ENCODE measurements around the gene ABCA3. TPM values are rescaled to one million over a fixed set of nuclear protein-coding genes. Genes with fewer than 3 reads are reported as not detected.

Gene ABCA3
- total and polyA plus RNA-seq, 8 donors = 6.8 to 334 (median 12.9) TPM

DNA sequence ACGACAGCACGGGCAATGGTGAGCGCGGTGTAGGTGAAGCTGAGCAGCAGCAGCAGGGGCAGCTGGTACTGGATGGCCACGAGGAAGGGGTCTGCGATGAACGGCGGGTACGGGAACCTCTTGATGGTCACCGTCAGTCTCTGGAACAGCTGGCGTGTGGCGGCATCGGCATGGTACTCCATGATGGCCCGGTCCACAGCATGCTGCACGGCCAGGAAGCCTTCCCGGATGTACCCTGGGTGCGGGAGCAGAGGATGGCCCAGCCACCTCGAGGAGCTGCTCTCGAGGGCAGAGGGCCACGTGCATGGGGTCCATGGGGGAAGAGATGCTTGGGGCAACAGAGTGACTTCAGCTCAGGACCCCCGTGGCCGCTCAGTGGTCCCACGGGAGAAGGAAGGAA, 20.9 kb downstream of the ABCA3 start:
- intact Hi-C loops (cut with DNase I) = no loop called here
- no peak for ATAC-seq

DNA sequence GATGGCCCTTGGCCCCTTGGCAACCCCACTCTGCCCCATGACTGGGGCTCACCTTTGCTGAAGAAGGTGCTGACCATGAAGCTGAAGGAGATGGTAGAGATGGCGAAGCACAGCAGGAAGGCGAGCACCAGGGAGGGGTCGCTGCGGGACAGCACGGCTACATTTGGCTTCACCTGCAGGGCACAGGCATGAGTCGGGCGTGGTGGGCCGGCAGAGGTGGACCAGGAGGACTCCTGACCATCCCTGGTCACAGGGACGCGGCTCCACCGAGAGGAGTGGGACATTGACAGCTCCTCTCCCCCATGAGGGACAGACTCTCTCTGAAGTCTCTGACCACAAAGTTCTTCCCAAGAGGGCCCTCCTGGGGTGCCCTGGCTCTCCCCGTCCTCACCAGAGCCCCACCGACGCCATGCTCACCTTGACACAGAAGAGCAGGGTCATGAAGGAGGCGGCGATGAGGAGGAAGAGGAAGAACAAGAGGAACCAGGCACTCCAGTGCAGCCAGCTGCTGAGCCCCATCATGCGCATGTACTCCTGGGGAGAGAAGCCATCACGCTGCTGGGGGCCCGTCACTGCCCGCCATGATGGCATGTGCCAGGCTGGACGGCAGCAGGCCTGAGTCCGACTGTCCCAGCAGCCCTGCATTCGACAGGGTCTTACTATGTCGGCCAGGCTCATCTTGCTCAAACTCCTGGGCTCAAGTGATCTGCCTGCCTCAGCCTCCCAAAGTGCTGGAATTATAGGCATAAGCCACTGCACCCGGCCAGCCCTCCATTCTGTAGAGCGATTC, 23.1 kb downstream of the ABCA3 start:
- H3K27me3 ChIP-seq = no peaks in the 10 kb centered on the region
- DNase-seq (no peak), ATAC-seq (no peak)
- H3K9me3 ChIP-seq = no peaks in the 10 kb centered on the region
- no peak overlapping the region for H3K4me3 ChIP-seq
- no peak overlapping the region for H3K27ac ChIP-seq
- TF ChIP-seq, protein P1, sequence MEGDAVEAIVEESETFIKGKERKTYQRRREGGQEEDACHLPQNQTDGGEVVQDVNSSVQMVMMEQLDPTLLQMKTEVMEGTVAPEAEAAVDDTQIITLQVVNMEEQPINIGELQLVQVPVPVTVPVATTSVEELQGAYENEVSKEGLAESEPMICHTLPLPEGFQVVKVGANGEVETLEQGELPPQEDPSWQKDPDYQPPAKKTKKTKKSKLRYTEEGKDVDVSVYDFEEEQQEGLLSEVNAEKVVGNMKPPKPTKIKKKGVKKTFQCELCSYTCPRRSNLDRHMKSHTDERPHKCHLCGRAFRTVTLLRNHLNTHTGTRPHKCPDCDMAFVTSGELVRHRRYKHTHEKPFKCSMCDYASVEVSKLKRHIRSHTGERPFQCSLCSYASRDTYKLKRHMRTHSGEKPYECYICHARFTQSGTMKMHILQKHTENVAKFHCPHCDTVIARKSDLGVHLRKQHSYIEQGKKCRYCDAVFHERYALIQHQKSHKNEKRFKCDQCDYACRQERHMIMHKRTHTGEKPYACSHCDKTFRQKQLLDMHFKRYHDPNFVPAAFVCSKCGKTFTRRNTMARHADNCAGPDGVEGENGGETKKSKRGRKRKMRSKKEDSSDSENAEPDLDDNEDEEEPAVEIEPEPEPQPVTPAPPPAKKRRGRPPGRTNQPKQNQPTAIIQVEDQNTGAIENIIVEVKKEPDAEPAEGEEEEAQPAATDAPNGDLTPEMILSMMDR (IDR thresholded peaks at IDR 0.05) = no peak
- H3K36me3 ChIP-seq = peaks cover 0 to 52% of the 10 kb centered on the region in 2 donors
- intact Hi-C loops (cut with DNase I) = no loop called here
- no peaks in the 10 kb centered on the region for H3K4me1 ChIP-seq

More for the DNA sequence above, 20.9 kb downstream of the ABCA3 start:
- Histone ChIP-seq H3K9me3 (no peaks in the 10 kb centered on the region), H3K27ac (no peak overlapping the region), H3K4me3 (no peak overlapping the region), H3K36me3 (peaks cover 0 to 56% of the 10 kb centered on the region in 2 donors), H3K4me1 (no peaks in the 10 kb centered on the region), H3K27me3 (no peaks in the 10 kb centered on the region)
- TF ChIP-seq, protein P1 (IDR thresholded peaks at IDR 0.05) = no peak
- no peak for DNase-seq

DNA sequence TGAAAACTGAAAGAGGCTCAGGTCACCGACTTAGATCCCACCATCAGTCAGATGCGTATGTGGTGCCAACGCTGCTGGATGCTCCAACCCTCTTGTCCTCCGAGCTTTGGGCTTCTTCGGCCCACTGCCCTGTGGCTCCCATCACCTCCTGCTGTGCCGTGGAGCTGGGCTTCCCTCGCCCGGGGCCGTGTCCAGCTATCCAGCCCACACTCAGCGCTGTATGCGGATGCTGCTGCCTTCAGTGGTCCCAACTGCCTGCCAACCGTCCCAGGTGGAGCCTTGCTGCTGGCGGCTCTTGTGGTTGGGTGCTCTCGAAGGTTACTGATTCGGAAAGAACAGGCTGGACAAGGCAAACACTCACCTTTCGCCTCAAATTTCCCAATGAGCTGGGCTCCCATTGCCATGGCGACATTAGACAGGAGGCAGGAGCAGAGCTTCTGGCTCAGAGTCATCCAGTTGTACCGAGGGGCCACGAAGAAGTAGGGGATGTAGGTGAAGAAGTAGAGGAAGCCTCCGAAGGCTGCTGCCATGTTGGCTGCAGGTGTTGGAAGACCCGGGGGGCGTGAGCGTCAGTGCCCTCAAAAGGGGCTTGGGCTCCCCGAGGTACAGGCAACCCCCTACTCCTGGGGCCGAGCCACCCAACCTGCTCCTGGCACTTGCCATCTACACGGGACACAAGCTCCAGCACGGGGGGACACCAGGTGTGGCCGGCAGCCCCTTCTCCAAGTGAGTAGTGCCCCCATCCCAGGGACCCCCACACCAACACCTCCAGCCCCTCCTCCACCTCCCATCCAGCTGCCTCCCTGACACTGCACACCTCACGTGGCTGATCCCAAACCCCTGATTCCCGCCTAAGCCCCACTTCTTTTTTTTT, 32.2 kb downstream of the ABCA3 start:
- TF ChIP-seq, protein P1 (IDR thresholded peaks at IDR 0.05) = no peak
- intact Hi-C loops (cut with DNase I) = no loop called here

DNA sequence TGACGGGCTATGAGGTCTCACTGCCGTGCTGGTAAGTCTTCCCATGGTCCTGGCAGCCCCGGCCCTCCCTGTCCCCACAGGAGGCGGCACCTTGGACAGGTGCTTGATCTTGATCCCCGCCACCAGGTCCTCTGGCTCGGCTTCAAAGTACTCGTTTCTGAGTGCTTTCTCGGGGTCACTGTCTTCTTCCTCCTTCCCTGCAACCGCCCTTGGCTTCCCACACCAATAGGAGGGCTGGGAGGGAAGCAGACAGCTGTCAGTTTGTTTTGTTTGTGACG, 40.7 kb downstream of the ABCA3 start:
- H3K36me3 ChIP-seq = peaks cover 0 to 68% of the 10 kb centered on the region in 2 donors
- ATAC-seq = no peak
- peak in 1 of 4 donors; percentile 80 for DNase-seq
- H3K27ac ChIP-seq = no peak overlapping the region
- H3K4me3 ChIP-seq = no peak overlapping the region
- TF ChIP-seq, protein P1 (IDR thresholded peaks at IDR 0.05) = no peak
- no peaks in the 10 kb centered on the region for H3K27me3 ChIP-seq
- H3K4me1 ChIP-seq = no peaks in the 10 kb centered on the region
- intact Hi-C loops (cut with DNase I) = no loop called here
- H3K9me3 ChIP-seq = no peaks in the 10 kb centered on the region

More for the DNA sequence above, 32.2 kb downstream of the ABCA3 start:
- DNase-seq = peak in 1 of 4 donors; percentile 68
- Histone ChIP-seq H3K4me1 (no peaks in the 10 kb centered on the region), H3K27me3 (no peaks in the 10 kb centered on the region), H3K9me3 (no peaks in the 10 kb centered on the region), H3K36me3 (peaks cover 0 to 62% of the 10 kb centered on the region in 2 donors), H3K27ac (no peak overlapping the region), H3K4me3 (no peak overlapping the region)
- peak; percentile 12 for ATAC-seq
